ENCODE data around the gene TENM3.

- no peak for TF ChIP-seq CTCF (IDR thresholded peaks at IDR 0.05)
- TF ChIP-seq POLR2A (IDR thresholded peaks at IDR 0.05) = no peak
These were observed 342.1 kb downstream of the TENM3 start for GRCh38 chr4:182585321-182585720.

Data from testis (tissue), 2 donors.